Panc1 (cell line): ENCODE results near the gene RSAD2. TPM values are rescaled to one million over a fixed set of nuclear protein-coding genes. Genes with fewer than 3 reads are reported as not detected.

ENCODE experiments used
- ATAC-seq: fragments of 200-7000 bp; cut with Tn5 transposase; 2 replicates; pipeline ENCODE4 v1.9.1; 2020; ENCODE audit warnings: mild to moderate bottlenecking, moderate library complexity
- BruUV-seq: library from RNA; stranded (reverse); fragments of 400-500 nt; replicated peaks from 2 replicates; lab custom pipeline; 2021; lab: Mats Ljungman, UMichigan
- CTCF ChIA-PET: fragments of 300-600 bp; sonication (Branson Sonifier 250); formaldehyde crosslinking; loops from one replicate; lab custom pipeline; 2022; ENCODE audit warnings: antibody characterized with exemption; lab: Charles Lee
- POLR2A ChIA-PET: fragments of 300-600 bp; sonication (Branson Sonifier 250); formaldehyde crosslinking; loops from one replicate; lab custom pipeline; 2022; ENCODE audit warnings: antibody characterized with exemption; lab: Charles Lee
- DNase-seq: peaks from one replicate; pipeline ENCODE4 v3.0.0-alpha.2; 2010; ENCODE audit warnings: low read depth, low spot score
- H3K27ac ChIP-seq: 2 replicates; pipeline ENCODE4 v1.5.1; 2011; ENCODE audit warnings: mild to moderate bottlenecking, low read length, inconsistent platforms
- H3K27me3 ChIP-seq: fragments of 200-500 bp; sonication (Bioruptor generic); 2 replicates; pipeline ENCODE4 v1.6.0; 2014; ENCODE audit warnings: low read length, inconsistent platforms; ENCODE audit not compliant: control insufficient read depth, insufficient read depth
- H3K36me3 ChIP-seq: fragments of 200-500 bp; sonication (Bioruptor generic); 2 replicates; pipeline ENCODE4 v1.5.1; 2014; ENCODE audit warnings: inconsistent platforms, mild to moderate bottlenecking, low read length, moderate library complexity; ENCODE audit not compliant: control insufficient read depth, insufficient read depth
- H3K4me1 ChIP-seq: 2 replicates; pipeline ENCODE4 v1.5.1; 2011; ENCODE audit warnings: inconsistent platforms, mild to moderate bottlenecking, low read length, moderate library complexity; ENCODE audit not compliant: control insufficient read depth, insufficient read depth
- H3K4me3 ChIP-seq, 2 experiments: 2 replicates each; pipeline ENCODE4 v1.5.1; 2011 to 2012; ENCODE audit warnings: low read depth in 2 of 2, low read length in 2 of 2, mild to moderate bottlenecking in 2 of 2, inconsistent platforms in 1 of 2, moderate library complexity in 1 of 2
- H3K9me3 ChIP-seq: fragments of 200-500 bp; sonication (Bioruptor generic); 2 replicates; pipeline ENCODE4 v1.5.1; 2014; ENCODE audit warnings: low read depth, mild to moderate bottlenecking, inconsistent platforms, low read length, moderate library complexity; ENCODE audit not compliant: control insufficient read depth, insufficient read depth
- POLR2AphosphoS5 ChIP-seq: IDR thresholded peaks from 2 replicates; pipeline ENCODE4 v1.6.1; 2012; ENCODE audit warnings: mild to moderate bottlenecking, low read depth, low read length, moderate library complexity
- SIN3A ChIP-seq: IDR thresholded peaks from 2 replicates; pipeline ENCODE4 v1.6.1; 2012; ENCODE audit warnings: low read depth, mild to moderate bottlenecking, low read length, moderate library complexity, borderline replicate concordance; ENCODE audit not compliant: insufficient read depth
- TCF7L2 ChIP-seq: IDR thresholded peaks from 2 replicates; pipeline ENCODE4 v1.6.1; 2011; ENCODE audit warnings: mild to moderate bottlenecking, low read depth, low read length, inconsistent platforms
- in situ Hi-C: cut with HindIII; loops from 2 replicates; pipeline ENCODE4 v1.10.0; 2016; ENCODE audit warnings: low sequenced_read_pairs, low pct_unique_long_range_greater_than_20kb
- intact Hi-C: fragments of 100-400 bp; cut with micrococcal nuclease; formaldehyde crosslinking; loops from one replicate; pipeline ENCODE4 v1.10.0; 2022; ENCODE audit not compliant: unreplicated experiment
- total RNA-seq: library from RNA; stranded (reverse); gene quantifications from one replicate; pipeline ENCODE4 v1.2.1, GENCODE V29; 2021; ENCODE audit not compliant: unreplicated experiment
- TF ChIP-seq, protein P1 (sequence below), 2 experiments: IDR thresholded peaks; 2 replicates each; pipeline ENCODE4 v1.6.1; 2011 to 2012; ENCODE audit warnings: low read depth in 2 of 2, control low read depth in 1 of 2, low read length in 1 of 2, mild to moderate bottlenecking in 1 of 2, moderate library complexity in 1 of 2; ENCODE audit not compliant: insufficient read depth in 1 of 2
- TF ChIP-seq, protein P2 (sequence below): fragments of 450-650 bp; IDR thresholded peaks from 2 replicates; pipeline ENCODE4 v1.5.1; 2017; ENCODE audit warnings: mild to moderate bottlenecking

The RSAD2 gene
- total RNA-seq, 1 experiment from 2014 or later: 0.44 TPM

DNA sequence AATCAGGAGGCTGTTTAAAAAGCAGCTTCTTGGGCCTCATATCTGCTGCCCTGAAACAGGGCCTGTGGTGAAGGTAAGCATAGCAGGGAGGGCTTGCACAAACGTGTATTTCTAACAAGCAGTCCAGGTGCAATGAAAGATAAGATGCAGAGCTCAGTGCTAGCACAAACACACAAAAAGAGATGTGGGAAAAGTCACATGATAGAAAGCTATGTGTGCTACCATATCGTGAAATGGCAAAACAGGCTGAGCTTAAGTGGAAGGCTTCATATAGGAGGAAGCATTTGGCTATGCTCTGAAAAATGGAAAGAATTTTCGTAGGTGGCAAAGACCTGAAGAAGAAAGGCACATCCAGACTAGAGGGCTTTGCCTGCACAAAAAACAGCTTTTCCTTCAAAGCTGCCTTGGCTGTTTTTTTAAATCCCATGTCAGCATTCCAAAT is 10.2 kb downstream of the RSAD2 start:
- no peak overlapping the region for H3K27ac ChIP-seq
- ChIA-PET CTCF (no interaction called here), POLR2A (no interaction called here)
- intact Hi-C loops (no loop called here), in situ Hi-C loops (no loop called here)
- no peaks in the 10 kb centered on the region for H3K9me3 ChIP-seq
- ATAC-seq (no peak), DNase-seq (no peak)
- no peak overlapping the region for H3K4me3 ChIP-seq
- no peaks in the 10 kb centered on the region for H3K4me1 ChIP-seq
- TF ChIP-seq, protein P1, sequence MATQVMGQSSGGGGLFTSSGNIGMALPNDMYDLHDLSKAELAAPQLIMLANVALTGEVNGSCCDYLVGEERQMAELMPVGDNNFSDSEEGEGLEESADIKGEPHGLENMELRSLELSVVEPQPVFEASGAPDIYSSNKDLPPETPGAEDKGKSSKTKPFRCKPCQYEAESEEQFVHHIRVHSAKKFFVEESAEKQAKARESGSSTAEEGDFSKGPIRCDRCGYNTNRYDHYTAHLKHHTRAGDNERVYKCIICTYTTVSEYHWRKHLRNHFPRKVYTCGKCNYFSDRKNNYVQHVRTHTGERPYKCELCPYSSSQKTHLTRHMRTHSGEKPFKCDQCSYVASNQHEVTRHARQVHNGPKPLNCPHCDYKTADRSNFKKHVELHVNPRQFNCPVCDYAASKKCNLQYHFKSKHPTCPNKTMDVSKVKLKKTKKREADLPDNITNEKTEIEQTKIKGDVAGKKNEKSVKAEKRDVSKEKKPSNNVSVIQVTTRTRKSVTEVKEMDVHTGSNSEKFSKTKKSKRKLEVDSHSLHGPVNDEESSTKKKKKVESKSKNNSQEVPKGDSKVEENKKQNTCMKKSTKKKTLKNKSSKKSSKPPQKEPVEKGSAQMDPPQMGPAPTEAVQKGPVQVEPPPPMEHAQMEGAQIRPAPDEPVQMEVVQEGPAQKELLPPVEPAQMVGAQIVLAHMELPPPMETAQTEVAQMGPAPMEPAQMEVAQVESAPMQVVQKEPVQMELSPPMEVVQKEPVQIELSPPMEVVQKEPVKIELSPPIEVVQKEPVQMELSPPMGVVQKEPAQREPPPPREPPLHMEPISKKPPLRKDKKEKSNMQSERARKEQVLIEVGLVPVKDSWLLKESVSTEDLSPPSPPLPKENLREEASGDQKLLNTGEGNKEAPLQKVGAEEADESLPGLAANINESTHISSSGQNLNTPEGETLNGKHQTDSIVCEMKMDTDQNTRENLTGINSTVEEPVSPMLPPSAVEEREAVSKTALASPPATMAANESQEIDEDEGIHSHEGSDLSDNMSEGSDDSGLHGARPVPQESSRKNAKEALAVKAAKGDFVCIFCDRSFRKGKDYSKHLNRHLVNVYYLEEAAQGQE (IDR thresholded peaks at IDR 0.05; ENCODE audit: insufficient read depth in 1 of 2, low read depth in 2 of 2, low read length in 1 of 2): no peak
- TF ChIP-seq, protein P2, sequence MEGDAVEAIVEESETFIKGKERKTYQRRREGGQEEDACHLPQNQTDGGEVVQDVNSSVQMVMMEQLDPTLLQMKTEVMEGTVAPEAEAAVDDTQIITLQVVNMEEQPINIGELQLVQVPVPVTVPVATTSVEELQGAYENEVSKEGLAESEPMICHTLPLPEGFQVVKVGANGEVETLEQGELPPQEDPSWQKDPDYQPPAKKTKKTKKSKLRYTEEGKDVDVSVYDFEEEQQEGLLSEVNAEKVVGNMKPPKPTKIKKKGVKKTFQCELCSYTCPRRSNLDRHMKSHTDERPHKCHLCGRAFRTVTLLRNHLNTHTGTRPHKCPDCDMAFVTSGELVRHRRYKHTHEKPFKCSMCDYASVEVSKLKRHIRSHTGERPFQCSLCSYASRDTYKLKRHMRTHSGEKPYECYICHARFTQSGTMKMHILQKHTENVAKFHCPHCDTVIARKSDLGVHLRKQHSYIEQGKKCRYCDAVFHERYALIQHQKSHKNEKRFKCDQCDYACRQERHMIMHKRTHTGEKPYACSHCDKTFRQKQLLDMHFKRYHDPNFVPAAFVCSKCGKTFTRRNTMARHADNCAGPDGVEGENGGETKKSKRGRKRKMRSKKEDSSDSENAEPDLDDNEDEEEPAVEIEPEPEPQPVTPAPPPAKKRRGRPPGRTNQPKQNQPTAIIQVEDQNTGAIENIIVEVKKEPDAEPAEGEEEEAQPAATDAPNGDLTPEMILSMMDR: no peak
- TF ChIP-seq POLR2AphosphoS5: no peak
- no peak for TF ChIP-seq TCF7L2
- TF ChIP-seq SIN3A: no peak
- no TSS peak for BruUV-seq
- no peaks in the 10 kb centered on the region for H3K27me3 ChIP-seq
- no peaks in the 10 kb centered on the region for H3K36me3 ChIP-seq

DNA sequence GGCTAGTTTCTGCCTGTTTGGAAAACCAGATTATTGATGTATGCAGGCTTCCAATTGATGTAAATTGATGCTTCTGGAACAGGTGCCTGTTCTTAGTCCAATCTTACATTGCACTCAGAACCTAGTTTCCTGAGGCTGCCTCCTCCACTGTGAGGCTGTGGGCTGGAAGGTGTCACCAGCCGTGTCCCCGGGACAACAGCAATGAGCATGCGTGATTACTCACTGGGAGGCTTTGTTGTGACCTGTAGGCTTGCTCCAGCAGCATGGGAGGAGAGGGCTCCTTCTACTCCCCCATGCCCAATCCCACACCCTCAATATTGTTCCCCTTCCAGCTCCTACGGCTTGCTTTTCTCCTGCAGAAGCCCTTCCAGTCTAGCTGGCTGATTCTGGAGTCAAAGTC is 11.1 kb downstream of the RSAD2 start:
- ChIA-PET CTCF (no interaction called here), POLR2A (no interaction called here)
- Histone ChIP-seq H3K27ac (no peak overlapping the region), H3K4me3 (no peak overlapping the region), H3K36me3 (no peaks in the 10 kb centered on the region), H3K4me1 (no peaks in the 10 kb centered on the region), H3K9me3 (no peaks in the 10 kb centered on the region), H3K27me3 (no peaks in the 10 kb centered on the region)
- no peak for ATAC-seq
- intact Hi-C loops: no loop called here
- DNase-seq: no peak
- TF ChIP-seq, protein P2: no peak
- TF ChIP-seq SIN3A: no peak
- no peak for TF ChIP-seq TCF7L2
- TF ChIP-seq, protein P1 (IDR thresholded peaks at IDR 0.05; ENCODE audit: insufficient read depth in 1 of 2, low read depth in 2 of 2, low read length in 1 of 2): no peak
- no TSS peak for BruUV-seq
- in situ Hi-C loops: no loop called here
